GM19324 (cell line): ENCODE measurements around the gene STON1.
"Not testable (repeated sequence)": the region's sequence is repeated elsewhere in the genome, so short reads cannot be mapped to it uniquely, and the experiment has no call there.

Source experiments
- ATAC-seq: cut with Tn5 transposase; IDR thresholded peaks from one replicate; pipeline ENCODE4 v1.9.1; 2021; ENCODE audit warnings: mild to moderate bottlenecking, moderate library complexity; ENCODE audit not compliant: unreplicated experiment, low FRiP score

The STON1 gene, protein sequence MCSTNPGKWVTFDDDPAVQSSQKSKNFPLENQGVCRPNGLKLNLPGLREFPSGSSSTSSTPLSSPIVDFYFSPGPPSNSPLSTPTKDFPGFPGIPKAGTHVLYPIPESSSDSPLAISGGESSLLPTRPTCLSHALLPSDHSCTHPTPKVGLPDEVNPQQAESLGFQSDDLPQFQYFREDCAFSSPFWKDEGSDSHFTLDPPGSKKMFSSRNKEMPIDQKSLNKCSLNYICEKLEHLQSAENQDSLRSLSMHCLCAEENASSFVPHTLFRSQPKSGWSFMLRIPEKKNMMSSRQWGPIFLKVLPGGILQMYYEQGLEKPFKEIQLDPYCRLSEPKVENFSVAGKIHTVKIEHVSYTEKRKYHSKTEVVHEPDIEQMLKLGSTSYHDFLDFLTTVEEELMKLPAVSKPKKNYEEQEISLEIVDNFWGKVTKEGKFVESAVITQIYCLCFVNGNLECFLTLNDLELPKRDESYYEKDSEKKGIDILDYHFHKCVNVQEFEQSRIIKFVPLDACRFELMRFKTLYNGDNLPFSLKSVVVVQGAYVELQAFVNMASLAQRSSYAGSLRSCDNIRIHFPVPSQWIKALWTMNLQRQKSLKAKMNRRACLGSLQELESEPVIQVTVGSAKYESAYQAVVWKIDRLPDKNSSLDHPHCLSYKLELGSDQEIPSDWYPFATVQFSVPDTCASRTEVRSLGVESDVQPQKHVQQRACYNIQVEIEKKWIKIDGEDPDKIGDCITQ

DNA sequence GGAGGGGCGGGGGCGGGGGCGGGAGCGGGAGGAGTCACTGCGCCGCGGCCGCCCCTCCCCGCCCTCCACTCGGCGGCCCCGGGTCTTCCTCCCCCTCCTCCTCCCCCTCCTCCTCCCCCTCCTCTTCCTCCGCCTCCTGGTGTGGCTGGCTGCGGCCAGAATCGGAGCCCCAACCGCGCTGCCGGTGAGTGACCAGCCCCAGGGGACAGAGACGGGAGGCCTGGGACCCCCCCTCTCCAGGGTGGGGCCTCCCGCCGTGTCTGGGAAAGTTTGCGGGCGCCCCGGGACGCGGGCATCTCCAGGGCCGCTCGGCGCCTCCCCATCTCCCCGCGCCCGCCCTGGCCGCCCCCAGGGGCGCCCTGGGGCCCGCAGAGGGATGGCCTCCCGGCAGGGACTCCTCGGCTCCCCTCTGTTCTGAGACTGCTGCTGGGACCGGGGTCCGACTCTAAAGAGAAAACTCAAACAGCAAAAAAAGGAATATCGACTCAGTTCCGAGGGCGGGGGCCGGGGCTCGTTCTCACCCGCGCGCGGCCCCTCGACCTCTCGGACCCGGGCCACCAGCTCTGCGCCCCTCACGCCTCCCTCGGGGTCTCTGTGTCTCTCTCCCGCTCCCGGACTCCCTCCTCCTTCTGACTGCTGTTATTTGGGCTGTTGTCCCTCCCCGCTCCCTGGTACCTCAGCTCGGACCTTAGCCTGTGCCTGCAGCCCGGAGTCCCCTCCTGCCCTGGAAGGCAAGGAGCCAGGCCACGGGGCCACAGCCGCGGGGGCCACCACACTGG lies at the start of gene STON1:
TSS of gene STON1 (plus strand) at position 122 of the 779 bp plus-strand sequence. CDS start 50,480 bp downstream, outside the sequence.
- peak; percentile 48 for ATAC-seq

DNA sequence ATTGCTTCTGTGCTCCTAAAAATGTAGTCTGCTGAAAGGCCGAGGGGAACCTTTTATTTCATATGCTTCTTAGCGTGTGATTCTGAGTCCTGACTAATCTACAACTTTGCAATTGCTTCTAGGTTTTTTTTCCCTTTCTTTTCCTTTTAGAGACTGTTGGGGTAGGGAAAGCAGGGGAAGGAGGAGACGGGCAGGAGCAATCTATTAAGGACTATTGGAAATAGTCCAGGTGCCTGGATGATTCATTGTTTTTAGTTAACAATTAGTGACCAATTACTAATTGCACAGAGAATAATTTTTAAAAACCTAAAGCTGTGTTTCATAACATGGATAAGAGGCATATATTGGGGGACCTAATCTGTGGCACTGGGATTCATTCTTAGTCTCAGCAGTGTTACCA lies 49.4 kb upstream of the STON1 start:
- ATAC-seq = no peak

- ATAC-seq = no peak
Measured at GRCh38 chr2:48482313-48482712, 47.6 kb upstream of the STON1 start.

DNA sequence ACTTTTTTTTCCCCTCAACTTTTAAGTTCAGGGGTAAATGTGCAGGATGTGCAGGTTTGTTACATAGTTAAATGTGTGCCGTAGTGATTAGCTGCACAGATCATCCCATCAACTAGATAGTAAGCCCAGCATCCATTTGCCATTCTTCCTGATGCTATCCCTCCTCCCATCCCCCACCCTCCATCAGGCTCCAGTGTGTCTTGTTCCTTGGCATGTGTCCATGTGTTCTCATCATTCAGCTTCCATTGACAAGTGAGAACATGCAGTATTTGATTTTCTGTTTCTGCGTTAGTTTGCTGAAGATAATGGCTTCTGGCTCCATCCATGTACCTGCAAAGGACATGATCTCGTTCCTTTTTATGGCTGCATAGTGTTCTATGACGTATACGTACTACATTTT lies 47.2 kb upstream of the STON1 start:
- ATAC-seq = no peak

DNA sequence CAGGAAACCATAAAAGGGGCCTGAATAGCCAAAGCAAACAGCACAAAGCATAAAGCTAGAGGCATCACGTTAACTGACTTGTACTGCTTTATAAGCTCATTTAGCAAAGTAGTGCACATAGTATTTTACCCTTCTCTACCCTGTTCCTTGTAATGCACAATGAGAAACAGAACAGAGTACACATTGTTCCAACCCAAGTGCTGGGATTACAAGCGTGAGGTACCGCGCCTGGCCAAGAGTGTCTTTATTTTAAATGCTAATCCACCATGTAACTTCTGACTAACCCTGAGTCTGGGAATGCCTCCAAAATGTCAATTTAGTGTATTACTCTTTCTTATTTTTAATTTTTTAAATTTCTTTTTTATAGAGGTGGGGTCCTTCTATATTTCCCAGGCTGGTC lies 46.4 kb upstream of the STON1 start:
- ATAC-seq = no peak

GRCh38 chr2:48483916-48484315 lies 46.0 kb upstream of the STON1 start:
- no peak for ATAC-seq

DNA sequence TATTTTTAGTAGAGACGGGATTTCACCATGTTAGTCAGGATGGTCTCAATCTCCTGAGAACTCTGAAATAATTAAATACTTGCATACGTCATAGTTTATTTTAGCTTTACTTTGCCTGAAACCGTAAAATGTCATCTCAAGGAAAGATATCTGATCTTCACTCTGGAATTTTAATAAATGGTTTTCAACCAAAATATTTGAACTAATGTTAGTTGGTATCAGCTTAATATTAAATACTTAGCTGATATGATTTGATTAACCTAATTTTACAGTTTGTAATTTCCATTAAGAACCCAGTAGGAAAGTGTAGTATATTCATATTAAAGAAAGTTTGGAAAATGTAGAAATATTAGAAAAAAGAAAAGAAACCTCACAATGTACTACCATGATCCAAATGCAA lies 41.4 kb upstream of the STON1 start:
- ATAC-seq = no peak

GRCh38 chr2:48496849-48497248 lies 33.1 kb upstream of the STON1 start:
- ATAC-seq = no peak

GRCh38 chr2:48504647-48505327 lies 25.2 kb upstream of the STON1 start:
- ATAC-seq = no peak

DNA sequence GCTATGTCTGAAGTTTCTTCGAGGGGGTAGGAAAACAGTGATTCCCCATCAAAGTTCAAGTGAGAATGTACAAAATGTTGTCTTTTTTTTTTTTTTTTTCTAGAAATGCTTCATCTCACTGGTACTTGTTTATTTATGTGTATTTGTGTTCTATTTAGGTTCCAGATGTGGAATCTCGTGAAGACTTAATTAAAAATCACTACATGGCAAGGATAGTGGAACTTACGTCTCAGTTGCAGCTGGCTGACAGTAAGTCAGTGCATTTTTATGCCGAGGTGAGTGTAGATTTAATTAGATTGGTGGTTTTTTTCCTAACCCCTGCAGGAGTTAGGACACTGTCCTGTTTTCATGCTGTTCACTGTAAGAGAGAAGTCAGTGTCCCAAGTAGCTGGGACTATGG lies 22.8 kb upstream of the STON1 start:
- no peak for ATAC-seq

GRCh38 chr2:48508461-48509124 lies 21.4 kb upstream of the STON1 start:
- ATAC-seq = no peak

DNA sequence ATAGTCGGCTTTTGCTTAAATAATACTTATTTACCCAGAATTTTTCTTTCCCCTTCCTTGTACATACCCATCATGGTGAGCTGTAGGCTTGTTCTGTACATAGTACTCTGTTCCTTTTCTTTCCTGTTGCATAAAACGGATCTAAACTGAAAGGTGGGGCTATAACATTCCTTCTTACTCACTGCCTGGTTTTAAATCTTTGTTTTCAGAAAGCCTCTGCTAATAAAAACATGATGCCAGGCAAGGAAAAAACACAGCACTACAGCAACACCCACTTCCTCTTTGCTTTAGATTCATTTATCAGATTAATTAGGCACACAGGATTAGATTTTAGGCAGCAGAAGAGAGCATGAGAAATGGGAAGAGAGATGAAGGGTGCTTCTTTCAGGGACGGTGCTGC lies 19.6 kb upstream of the STON1 start:
- ATAC-seq = no peak

- ATAC-seq = no peak
Measured at GRCh38 chr2:48511849-48512470, 18.0 kb upstream of the STON1 start.

DNA sequence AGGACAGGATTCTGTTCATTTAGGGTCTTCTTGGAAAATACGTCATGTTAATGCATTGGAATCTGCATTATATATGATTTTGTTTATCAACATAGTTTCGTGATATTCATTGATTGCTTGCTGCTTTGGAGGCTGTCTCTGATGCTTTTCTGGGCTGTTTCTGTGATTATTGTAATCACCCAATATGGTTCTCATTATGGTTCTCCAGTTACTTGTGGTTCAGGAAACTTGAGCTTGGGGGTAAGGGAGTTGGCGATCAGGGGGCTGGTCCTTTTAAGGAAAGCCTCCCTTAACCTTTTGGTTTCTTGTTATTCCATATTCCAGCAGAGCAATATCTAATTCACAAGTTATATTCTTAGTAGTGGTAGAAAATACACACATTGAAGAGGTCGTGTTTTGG lies 17.4 kb upstream of the STON1 start:
- ATAC-seq = no peak

GRCh38 chr2:48514348-48515003 lies 15.5 kb upstream of the STON1 start:
- no peak for ATAC-seq

GRCh38 chr2:48515513-48515985 lies 14.4 kb upstream of the STON1 start:
- no peak for ATAC-seq

- ATAC-seq = no peak
Measured at GRCh38 chr2:48519593-48519992, 10.4 kb upstream of the STON1 start.

- not testable (repeated sequence) for ATAC-seq
Measured at GRCh38 chr2:48524756-48525155, 5.2 kb upstream of the STON1 start.
